Astrocyte (in vitro differentiated cells and primary cell): ENCODE data around the gene RPL11.

Experiments used
- EZH2 ChIP-seq: IDR thresholded peaks from 2 replicates; pipeline ENCODE4 v1.6.1; 2012; ENCODE audit warnings: mild to moderate bottlenecking, low read length, inconsistent platforms; ENCODE audit not compliant: insufficient read depth
- TF ChIP-seq, protein P1 (sequence below): IDR thresholded peaks from 2 replicates; pipeline ENCODE4 v1.5.1; 2011; ENCODE audit warnings: low read depth, mild to moderate bottlenecking, inconsistent platforms, low read length, moderate library complexity; ENCODE audit not compliant: insufficient read depth

DNA sequence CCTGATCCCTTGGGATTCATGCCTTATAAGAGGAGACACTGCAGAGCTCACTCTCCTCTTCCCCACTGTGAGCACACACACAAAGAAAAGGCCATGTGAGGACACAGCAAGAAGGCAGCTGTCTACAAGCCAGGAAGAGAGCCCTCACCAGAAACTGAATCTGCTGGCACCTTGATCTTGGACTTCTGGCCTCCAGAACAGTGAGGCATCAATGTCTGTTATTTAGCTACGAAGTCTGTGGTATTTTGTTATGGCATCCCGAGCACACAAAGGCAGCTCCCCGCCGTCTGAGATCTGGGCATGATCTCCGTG lies 47.1 kb upstream of the RPL11 start:
- TF ChIP-seq EZH2: no peak
- TF ChIP-seq, protein P1, sequence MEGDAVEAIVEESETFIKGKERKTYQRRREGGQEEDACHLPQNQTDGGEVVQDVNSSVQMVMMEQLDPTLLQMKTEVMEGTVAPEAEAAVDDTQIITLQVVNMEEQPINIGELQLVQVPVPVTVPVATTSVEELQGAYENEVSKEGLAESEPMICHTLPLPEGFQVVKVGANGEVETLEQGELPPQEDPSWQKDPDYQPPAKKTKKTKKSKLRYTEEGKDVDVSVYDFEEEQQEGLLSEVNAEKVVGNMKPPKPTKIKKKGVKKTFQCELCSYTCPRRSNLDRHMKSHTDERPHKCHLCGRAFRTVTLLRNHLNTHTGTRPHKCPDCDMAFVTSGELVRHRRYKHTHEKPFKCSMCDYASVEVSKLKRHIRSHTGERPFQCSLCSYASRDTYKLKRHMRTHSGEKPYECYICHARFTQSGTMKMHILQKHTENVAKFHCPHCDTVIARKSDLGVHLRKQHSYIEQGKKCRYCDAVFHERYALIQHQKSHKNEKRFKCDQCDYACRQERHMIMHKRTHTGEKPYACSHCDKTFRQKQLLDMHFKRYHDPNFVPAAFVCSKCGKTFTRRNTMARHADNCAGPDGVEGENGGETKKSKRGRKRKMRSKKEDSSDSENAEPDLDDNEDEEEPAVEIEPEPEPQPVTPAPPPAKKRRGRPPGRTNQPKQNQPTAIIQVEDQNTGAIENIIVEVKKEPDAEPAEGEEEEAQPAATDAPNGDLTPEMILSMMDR: no peak
